DMS 273 (cell line): ENCODE results near the gene BSN.
A peak's percentile ranks its signal among the peaks of the same experiment; 100 is the strongest.
"Not testable (repeated sequence)": the region's sequence is repeated elsewhere in the genome, so short reads cannot be mapped to it uniquely, and the experiment has no call there.

Source experiments
- DNase-seq: peaks from one replicate; lab custom pipeline; 2025; ENCODE audit not compliant: unreplicated experiment; lab: John Stamatoyannopoulos, UW

Gene BSN

DNA sequence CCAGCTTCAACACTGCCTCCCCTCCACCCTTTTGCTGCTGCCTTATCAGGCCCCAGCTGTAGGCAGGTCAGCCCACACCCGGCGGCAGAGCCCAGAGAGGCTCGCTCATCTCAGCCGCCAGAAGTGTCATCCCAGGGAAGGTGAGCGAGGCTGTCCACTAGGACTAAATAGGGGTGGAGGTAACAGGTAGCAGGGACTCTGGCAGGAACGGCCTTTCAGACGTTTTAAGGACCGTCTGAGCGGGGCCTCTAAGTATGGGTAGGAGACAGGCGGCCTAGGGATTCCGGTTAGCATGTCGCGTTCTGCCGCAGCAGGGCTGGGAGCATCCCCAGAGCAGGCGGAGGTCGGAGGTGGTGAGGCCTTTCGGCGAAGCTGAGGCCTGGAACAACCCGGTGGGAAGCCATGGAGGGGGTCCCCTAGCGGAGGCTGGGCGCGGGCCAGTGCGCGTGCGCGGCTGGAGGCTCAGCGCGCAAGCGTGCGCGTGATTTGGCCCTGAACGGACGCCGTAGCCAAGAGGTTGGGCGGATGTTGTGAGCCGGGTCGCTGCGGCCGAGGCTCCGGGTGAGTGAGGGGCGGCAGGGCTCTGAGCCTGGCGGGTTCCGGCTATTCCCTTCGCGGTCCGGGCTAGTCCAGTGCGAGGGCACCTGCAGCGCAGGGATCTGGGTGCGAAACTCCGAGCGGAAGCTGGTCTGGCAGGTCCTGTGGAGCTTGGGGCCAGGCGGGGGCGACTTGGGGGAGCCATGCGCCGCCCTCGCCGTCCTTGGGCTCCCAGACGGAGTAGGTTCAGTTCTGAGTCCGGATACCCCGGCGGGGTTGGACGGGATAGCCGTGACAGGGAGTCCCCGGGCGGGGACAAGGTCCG, 135.0 kb downstream of the BSN start, which contains the start of the genes MST1 and RNF123:
Gene MST1, minus strand, starts transcription at position 429 of the 862 bp plus-strand sequence. CDS start 783 bp downstream, outside the sequence.
Gene RNF123, plus strand, starts transcription at position 512 of the 862 bp plus-strand sequence. CDS start 1,609 bp downstream, outside the sequence.
- no peak for DNase-seq

DNA sequence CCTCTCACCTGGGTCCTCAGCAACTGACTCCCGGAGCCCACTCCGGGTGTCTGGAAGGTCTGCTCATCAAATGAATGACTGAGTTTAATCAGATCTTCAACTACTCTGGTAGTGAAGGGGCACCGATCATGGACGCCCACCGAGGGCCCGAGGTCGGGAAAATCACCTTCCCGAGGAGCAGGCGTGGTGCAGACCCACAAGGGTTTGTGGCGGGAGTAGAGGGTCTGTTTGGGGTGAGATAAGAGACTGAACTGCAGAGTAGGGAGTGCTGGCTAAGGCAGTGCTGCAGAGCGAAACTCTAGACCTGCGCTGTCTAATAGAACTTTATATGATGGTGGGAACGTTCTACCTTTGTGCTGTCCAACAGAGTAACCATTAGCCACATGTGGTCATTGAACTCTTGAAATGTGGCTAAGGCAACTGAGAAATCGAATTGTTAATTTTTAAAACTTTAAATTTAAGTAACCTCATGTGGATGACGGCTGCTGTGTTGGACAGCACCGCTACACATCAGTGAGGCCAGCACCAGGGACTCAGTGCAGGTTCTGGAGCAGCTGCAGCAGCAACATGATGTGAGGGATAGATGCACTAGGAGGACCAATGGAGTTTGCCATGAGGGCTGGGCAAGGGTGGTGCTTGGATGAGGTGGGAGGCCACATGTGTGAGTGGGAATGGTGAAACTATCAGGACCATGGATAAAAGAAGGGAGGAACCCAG, 135.8 kb downstream of the BSN start:
- DNase-seq, result not testable (repeated sequence)

DNA sequence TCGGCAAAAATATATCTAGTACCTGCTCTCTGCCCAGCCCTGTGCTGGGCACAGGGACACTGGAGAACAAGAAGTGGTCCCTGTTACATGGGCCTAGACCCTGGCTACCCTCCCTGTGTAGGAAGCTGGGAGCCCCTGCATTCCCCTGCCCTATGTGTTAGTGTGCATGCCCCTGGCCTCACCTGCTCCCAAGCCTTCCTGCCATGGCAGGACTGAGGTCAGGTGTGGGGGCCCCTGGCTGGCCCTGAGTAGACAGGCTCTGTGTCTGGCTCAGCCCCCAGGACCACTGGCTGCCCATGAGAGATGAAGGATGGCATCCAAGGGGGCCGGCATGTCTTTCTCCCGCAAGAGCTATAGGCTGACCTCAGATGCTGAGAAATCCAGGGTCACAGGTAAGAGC, 136.6 kb downstream of the BSN start:
- DNase-seq, result not testable (repeated sequence)

DNA sequence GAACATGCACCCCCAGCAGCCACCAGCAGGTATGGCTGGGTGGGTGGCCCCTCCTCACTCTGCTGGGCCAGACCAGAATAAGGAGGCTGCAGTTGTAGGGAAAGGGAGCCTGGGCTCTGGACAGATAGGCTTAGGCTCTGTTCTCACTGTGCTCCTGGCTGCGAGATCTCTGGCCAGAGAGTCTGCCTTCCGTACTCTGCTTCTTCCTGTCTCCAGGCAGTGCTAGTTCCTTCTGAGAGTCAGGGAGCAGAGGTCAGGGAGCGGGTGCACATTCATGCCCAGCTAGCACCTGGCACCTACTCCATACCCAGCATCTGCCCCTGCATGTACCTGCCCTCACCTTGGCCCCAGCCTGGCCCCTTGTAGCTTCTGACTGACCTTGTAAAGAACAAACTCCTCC, 137.2 kb downstream of the BSN start:
- DNase-seq, result not testable (repeated sequence)

DNA sequence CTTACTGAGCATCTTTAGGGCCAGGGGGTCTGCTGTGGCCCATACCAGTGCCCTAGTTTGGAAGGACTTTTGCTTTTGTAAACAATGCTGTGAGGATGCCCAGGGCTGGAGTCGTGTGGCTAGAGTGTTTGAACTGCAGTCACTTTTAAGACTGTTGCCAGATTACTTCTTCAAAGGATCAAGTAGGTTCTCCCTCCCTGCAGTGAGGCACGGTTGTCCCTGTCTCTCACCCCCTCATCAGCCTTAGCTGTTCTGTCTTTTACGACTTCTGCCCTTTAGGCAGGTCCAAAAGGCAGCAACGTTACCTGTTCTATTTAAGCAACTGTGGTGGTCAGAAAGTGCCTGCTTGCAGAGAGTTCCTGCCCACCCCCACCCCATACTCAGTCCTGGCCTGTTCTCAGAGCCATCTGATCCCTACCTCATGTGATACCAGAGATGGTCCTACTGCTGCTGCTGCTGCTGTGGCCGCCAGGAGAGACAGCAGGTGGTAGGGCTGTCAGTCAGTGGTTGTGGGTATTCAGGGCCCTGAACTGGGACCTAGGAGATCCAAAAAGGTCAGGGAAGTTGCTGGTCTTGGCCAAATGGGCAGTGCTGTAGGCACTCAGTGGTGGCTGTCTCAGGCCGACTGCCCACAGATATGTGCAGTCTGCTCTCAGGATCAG, 140.3 kb downstream of the BSN start:
- not testable (repeated sequence) for DNase-seq

DNA sequence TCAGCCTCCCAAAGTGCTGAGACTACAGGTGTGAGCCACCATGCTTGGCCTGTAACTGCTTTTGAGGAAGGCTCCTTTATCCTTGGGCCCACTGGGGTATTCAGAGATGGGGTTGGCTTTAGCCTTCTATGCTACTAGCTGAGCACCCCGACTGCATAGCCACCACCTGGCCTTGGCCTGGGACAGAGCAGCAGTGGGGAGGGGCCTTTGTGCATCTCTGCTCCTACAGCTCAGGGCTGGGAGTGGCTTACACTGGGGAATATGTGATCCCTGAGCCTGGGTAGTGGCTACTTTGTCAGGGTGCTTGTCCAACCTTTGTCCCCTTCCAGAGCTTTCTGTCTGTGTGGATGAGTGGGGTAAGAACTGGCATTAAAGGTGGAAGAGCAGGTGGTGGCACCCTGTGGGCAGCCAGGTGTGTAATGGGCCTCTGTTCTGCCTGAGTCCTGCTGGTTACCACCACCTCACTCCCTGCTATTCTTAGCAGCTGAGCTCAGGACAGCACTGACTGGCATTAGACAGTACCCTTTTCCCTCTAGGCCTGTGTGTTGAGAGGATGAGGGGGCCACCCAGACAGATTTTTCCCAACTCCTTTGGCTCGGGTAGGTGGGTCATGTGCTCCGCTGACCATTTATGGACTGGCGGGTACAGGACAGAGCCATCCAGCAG, 141.2 kb downstream of the BSN start:
- DNase-seq, result not testable (repeated sequence)

DNA sequence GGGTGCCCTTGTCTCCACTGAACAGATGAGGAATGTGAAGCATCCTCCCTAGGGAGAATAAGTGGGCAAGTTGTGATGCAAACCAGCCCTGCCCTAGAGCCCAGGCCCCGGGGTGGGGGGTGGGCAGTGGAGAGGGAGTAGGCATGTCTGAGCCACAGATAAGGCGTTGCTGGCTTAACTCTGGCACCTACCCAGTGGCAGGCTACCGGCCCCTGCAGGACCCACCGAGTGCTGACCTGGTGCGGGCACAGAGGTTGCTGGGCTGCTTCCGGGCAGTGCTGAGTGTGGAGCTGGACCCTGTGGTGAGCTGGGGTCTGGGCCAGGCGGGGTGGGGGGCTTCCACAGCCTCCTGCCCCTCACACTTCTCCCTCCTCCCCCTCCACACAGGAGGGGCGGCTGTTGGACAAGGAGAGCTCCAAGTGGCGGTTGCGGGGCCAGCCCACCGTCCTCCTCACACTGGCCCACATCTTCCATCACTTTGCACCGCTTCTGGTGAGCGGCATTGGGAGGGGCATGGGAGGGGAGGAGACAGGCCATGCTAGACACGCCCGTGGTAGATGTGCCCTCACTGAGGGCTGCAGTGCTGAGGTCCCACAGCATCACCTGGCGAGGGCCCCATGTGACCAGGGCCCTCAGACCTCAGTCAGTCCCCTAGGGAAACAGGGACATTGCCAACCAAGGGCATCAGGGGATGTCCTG, 145.2 kb downstream of the BSN start:
- no peak for DNase-seq

DNA sequence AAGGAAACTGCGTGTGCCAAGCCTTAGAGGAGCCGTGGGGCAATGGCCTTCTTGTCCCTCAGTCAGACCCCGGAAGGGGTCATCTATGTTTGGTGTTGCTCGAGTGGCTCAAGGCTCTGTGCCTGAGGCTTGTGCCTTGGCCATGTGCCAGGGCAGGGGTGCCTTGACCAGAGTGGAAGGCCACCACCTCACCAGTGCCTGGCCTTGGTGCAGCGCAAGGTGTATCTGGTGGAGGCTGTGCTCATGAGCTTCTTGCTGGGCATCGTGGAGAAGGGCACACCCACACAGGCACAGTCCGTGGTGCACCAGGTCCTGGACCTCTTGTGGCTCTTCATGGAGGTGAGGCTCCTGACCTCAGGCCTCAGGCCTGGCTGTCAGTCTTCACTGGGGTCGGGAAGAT, 145.7 kb downstream of the BSN start:
- DNase-seq, result no peak

DNA sequence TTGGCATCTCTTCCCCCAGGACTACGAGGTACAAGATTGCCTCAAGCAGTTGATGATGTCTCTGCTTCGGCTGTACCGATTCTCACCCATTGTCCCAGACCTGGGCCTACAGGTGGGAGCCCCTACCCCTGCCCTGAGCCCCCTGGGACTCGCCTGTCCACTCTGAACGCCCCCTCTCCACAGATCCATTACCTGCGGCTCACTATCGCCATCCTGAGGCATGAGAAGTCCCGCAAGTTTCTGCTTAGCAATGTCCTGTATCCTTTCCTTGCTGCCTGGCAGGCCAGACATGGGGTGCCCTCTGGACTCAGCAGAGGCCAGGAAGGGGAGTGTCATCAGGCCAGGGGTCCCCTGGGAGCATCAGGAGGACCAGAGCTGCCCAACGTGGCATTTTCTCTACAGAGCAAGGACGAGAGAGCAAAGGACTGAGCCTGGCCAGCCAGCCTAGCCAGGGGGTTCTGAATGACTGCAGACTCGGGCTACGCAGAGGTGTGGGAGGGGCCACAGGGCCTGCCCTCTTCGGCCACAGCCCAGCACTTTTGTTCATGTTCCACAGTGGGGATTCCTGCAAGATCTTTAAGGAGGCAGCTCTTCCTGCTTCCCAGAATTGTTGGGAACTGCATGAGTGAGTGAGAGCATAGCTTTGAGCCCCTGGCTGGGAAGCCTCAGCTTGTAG, 146.3 kb downstream of the BSN start:
- DNase-seq, result no peak

DNA sequence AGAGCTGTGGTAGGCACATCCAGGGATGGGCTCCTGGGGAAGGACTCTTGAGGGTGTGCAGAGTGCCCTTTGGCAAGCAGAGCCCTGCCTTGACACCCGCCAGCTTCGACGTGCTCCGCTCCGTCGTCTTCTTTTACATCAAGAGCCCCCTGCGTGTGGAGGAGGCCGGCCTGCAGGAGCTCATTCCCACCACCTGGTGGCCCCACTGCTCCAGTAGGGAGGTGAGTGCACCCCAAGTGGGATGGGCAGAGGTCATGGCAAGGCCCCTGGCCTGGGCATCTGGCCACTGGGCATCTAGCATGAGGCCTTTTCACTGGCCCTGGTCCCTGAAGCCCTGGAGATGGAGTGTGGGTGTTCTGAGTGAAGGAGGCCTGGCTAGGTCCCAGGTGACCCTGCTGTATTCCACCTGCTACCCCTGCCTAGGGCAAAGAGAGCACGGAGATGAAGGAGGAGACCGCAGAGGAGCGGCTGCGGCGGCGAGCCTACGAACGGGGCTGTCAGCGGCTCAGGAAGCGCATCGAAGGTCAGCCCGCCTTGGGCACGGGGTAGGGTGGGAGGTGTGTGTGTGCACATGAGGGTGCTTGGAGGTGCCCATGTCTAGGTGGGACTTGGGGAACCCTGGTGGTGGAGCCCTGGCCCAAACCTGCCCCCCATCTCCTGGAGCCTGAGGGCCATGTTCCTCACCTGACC, 147.3 kb downstream of the BSN start:
- peak; percentile 44 for DNase-seq

DNA sequence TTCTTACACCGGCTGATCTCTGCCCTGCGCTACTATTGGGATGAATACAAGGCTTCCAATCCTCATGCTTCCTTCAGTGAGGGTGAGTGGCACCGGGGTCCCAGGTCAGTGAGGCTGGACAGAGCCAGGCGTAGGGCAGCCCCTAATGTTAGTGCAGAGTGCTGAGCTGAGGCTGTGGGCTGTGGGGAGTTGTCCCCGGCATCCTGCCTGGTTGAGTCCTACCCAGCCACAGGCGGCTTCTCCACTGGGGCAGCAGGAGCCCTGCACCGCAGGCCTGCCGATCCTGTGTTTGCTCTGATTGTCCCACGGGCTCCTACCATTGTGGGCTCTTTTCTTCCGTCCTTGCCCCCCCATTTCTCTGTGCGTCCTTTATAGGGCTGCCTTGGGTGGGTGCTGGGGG, 148.4 kb downstream of the BSN start:
- no peak for DNase-seq

DNA sequence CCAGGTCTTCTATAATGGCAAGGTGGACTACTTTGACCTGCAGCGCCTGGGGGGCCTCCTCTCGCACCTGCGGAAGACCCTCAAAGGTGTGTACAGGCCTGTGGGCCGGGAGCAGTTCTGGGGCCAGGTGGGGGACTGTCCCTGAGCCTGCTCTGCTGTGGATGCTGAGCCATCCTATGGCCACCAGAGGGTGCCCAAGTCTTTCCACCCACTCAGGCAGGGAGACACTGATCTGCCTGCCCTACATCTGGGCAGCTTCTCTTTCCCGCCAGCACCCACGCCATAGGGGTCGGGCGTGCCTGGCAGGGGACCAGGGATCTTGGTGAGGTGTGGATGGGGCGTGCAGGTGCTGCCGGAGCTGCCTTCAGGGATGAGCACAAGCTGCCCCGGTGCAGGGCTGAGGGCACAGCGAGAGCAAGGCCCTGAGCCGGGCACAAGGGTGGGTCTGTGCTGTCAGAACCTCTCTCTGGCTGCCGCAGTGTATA, 149.2 kb downstream of the BSN start:
- DNase-seq, result peak; percentile 81

DNA sequence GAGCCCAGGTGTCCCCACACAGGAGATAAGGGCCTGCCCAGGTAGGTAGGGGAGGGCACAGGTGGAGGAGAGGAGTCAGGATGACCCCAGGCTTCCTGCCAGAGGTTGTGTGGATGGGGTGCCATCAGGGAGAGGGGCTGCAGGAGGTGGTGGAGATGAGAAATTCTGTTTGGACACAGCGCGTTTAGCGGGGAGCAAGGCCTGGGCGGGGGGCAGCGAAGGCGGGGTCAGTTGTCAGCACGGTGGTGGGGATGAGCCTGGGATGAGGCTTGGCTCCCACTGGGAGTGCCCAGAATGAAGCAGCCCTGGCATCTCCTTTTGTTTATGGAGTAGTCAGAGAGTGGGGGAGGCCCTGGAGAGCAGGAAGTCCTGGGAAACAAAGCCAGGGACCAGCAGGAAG, 149.7 kb downstream of the BSN start:
- no peak for DNase-seq

DNA sequence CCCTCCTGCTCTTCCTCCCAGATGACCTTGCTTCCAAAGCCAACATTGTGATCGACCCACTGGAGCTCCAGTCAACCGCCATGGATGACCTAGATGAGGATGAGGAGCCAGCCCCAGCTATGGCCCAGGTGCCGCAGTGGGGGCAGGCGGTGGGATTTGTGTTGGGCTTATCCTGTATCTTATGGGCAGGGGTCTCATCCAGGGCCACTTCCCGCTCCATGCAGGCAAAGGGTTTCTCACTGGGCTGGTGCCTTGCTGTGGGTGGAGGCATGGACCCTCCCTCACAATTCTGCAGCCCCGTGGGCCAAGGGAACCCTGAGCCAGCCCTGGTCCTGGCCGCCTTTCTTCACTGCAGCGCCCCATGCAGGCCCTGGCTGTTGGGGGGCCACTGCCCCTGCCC, 150.4 kb downstream of the BSN start:
- no peak for DNase-seq

DNA sequence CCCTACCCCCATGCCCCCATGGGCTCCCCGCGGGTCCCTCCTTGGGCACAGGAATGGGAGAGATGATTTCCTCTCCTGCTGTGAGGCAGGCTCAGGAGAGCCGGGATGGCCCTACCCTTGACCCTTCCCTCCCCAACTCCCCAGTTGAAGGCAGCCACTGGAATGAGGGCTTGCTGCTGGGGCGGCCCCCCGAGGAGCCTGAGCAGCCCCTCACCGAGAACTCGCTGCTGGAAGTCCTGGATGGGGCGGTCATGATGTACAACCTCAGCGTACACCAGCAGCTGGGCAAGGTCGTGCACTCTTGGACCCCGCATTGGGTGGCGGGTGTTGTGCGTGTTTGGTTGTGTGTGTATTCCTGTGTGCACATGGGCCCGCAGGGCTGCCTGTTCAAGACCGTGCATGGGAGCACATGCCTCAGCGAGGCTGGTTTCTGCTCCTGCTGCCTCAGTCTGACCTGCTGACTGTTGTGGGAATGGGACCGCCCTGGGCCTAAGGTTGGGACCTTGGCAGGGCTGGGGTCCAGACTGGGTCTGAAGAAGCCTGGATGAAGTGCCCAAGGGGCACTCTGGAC, 151.2 kb downstream of the BSN start:
- DNase-seq, result no peak

DNA sequence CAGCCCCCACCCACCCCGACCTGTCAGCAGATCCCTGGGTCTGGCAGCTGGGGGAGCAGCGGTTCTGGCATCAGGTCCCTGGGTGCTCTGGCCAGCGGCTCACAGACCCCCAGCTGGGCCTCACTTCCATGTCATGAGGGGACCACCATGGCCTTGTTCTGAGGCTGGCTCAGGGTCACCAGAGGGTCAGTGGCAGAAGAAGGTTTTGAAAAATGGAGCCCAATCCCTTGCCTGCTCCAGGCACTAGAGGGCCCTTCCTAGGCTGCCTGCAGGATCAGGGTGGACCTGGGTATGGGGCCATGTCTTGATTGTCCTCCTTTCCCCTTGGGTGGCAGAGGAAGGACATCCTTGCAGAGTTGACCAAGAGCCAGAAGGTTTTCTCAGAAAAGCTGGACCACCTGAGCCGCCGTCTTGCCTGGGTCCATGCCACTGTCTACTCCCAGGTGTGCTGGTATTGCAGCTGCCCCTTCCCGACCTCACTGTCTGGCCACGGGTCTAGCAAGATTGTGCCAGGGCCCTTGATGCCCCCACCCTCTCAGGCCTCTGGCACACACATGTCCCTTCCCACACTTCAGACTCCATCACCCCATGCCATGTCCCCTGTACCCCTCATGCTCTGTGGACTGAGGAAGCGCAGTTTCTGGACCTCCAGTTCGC, 152.3 kb downstream of the BSN start:
- DNase-seq, result no peak

DNA sequence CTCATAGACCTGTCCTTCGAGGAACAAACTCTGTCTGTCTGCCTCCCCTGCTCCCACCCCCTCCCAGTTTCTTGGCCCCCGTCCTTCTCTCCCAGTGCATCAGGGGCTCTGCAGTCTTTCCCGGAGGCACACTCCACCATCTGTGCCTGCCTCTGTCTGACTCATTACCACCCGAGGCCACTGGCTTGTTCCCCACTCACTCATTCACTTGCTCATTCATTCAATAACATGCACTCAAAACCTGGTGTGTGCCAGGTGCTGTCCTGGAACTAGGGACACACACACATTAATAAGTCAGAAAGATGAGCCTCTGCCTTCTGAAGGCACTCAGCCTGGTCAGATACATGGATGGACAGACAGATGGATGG, 152.8 kb downstream of the BSN start:
- DNase-seq, result peak; percentile 77

DNA sequence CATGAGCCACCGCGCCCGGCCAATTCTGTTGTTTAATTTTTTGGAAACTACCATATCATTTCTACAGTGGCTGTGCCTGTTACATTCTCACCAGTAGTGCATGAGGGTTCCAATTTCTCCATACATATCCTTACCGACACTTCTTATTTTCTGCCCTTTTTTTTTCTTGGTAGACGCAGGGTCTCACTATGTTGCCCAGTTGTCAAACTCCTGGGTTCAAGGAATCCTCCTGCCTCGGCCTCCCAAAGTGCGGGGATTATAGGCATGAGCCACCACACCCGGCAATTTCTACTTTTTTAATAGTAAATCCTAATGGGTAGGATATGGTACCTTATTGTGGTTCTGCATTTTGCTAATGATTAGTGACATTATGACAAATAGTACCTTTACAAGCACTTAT, 155.6 kb downstream of the BSN start:
- no peak for DNase-seq
